ENCODE results near the gene HAVCR1.
"Not testable (repeated sequence)": the region's sequence is repeated elsewhere in the genome, so short reads cannot be mapped to it uniquely, and the experiment has no call there.

The HAVCR1 gene

GRCh38 chr5:157020511-157021222 lies 38.2 kb downstream of the HAVCR1 start:
- no peak for DNase-seq
- in situ Hi-C loops (cut with MboI; ENCODE audit: low pct_unique_long_range_greater_than_20kb, low sequenced_read_pairs): no loop called here

- no peak for DNase-seq
- in situ Hi-C loops (cut with MboI; ENCODE audit: low pct_unique_long_range_greater_than_20kb, low sequenced_read_pairs): no loop called here
Observed at GRCh38 chr5:157020002-157020401, 38.9 kb downstream of the HAVCR1 start.

- in situ Hi-C loops (cut with MboI; ENCODE audit: low pct_unique_long_range_greater_than_20kb, low sequenced_read_pairs); DNase-seq: not testable (repeated sequence)
Observed at GRCh38 chr5:157014143-157014542, 44.8 kb downstream of the HAVCR1 start.

- in situ Hi-C loops (cut with MboI; ENCODE audit: low pct_unique_long_range_greater_than_20kb, low sequenced_read_pairs): no loop called here
- DNase-seq: no peak
Observed at GRCh38 chr5:157006262-157006661, 52.7 kb downstream of the HAVCR1 start.

GRCh38 chr5:157004893-157005551 lies 53.9 kb downstream of the HAVCR1 start:
- in situ Hi-C loops (cut with MboI; ENCODE audit: low pct_unique_long_range_greater_than_20kb, low sequenced_read_pairs): no loop called here
- DNase-seq: no peak

- in situ Hi-C loops (cut with MboI; ENCODE audit: low pct_unique_long_range_greater_than_20kb, low sequenced_read_pairs): no loop called here
- DNase-seq: no peak
Observed at GRCh38 chr5:156991714-156992113, 67.2 kb downstream of the HAVCR1 start.

- in situ Hi-C loops (cut with MboI; ENCODE audit: low pct_unique_long_range_greater_than_20kb, low sequenced_read_pairs): no loop called here
- DNase-seq: no peak
Observed at GRCh38 chr5:156984064-156984463, 74.9 kb downstream of the HAVCR1 start.

- in situ Hi-C loops (cut with MboI; ENCODE audit: low pct_unique_long_range_greater_than_20kb, low sequenced_read_pairs): no loop called here
- DNase-seq: peak; percentile 47
Observed at GRCh38 chr5:156981481-156981880, 77.4 kb downstream of the HAVCR1 start.
